HG02870 (cell line): ENCODE results near the gene PLAU.
"Not testable (repeated sequence)": the region's sequence is repeated elsewhere in the genome, so short reads cannot be mapped to it uniquely, and the experiment has no call there.

Experiments
- ATAC-seq: cut with Tn5 transposase; IDR thresholded peaks from one replicate; pipeline ENCODE4 v1.9.1; 2021; ENCODE audit warnings: mild to moderate bottlenecking, moderate library complexity; ENCODE audit not compliant: unreplicated experiment

PLAU gene

GRCh38 chr10:73948947-73949633 lies 38.2 kb downstream of the PLAU start:
- no peak for ATAC-seq

- no peak for ATAC-seq
These were observed 39.4 kb downstream of the PLAU start for GRCh38 chr10:73950155-73950948.

- no peak for ATAC-seq
These were observed 42.7 kb downstream of the PLAU start for GRCh38 chr10:73953665-73954064.

GRCh38 chr10:73954737-73955136 lies 43.8 kb downstream of the PLAU start:
- no peak for ATAC-seq

GRCh38 chr10:73955719-73956118 lies 44.8 kb downstream of the PLAU start:
- no peak for ATAC-seq

GRCh38 chr10:73956476-73957359 lies 45.8 kb downstream of the PLAU start:
- ATAC-seq, result peak; percentile 38

- ATAC-seq, result no peak
These were observed 48.7 kb downstream of the PLAU start for GRCh38 chr10:73959484-73960243.

- ATAC-seq, result no peak
These were observed 51.5 kb downstream of the PLAU start for GRCh38 chr10:73962386-73962785.

GRCh38 chr10:73963533-73963932 lies 52.6 kb downstream of the PLAU start:
- ATAC-seq, result not testable (repeated sequence)

- no peak for ATAC-seq
These were observed 53.8 kb downstream of the PLAU start for GRCh38 chr10:73964743-73965142.

- ATAC-seq, result not testable (repeated sequence)
These were observed 54.4 kb downstream of the PLAU start for GRCh38 chr10:73965267-73965889.

- no peak for ATAC-seq
These were observed 55.2 kb downstream of the PLAU start for GRCh38 chr10:73965890-73966768.

GRCh38 chr10:73967022-73967429 lies 56.1 kb downstream of the PLAU start:
- no peak for ATAC-seq
